Right forelimb (tissue), 1 donor: ENCODE results near the gene CAMSAP1.
"Not testable (repeated sequence)": the region's sequence is repeated elsewhere in the genome, so short reads cannot be mapped to it uniquely, and the experiment has no call there.

Source experiments
- DNase-seq: peaks from one replicate; pipeline ENCODE4 v3.0.0-alpha.2; 2018

Gene CAMSAP1, protein sequence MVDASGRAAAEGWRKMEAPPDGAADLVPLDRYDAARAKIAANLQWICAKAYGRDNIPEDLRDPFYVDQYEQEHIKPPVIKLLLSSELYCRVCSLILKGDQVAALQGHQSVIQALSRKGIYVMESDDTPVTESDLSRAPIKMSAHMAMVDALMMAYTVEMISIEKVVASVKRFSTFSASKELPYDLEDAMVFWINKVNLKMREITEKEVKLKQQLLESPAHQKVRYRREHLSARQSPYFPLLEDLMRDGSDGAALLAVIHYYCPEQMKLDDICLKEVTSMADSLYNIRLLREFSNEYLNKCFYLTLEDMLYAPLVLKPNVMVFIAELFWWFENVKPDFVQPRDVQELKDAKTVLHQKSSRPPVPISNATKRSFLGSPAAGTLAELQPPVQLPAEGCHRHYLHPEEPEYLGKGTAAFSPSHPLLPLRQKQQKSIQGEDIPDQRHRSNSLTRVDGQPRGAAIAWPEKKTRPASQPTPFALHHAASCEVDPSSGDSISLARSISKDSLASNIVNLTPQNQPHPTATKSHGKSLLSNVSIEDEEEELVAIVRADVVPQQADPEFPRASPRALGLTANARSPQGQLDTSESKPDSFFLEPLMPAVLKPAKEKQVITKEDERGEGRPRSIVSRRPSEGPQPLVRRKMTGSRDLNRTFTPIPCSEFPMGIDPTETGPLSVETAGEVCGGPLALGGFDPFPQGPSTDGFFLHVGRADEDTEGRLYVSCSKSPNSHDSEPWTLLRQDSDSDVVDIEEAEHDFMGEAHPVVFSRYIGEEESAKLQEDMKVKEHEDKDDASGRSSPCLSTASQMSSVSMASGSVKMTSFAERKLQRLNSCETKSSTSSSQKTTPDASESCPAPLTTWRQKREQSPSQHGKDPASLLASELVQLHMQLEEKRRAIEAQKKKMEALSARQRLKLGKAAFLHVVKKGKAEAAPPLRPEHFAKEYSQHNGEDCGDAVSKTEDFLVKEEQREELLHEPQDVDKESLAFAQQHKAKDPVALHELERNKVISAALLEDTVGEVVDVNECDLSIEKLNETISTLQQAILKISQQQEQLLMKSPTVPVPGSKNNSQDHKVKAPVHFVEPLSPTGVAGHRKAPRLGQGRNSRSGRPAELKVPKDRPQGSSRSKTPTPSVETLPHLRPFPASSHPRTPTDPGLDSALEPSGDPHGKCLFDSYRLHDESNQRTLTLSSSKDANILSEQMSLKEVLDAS (N-terminal part only)

DNA sequence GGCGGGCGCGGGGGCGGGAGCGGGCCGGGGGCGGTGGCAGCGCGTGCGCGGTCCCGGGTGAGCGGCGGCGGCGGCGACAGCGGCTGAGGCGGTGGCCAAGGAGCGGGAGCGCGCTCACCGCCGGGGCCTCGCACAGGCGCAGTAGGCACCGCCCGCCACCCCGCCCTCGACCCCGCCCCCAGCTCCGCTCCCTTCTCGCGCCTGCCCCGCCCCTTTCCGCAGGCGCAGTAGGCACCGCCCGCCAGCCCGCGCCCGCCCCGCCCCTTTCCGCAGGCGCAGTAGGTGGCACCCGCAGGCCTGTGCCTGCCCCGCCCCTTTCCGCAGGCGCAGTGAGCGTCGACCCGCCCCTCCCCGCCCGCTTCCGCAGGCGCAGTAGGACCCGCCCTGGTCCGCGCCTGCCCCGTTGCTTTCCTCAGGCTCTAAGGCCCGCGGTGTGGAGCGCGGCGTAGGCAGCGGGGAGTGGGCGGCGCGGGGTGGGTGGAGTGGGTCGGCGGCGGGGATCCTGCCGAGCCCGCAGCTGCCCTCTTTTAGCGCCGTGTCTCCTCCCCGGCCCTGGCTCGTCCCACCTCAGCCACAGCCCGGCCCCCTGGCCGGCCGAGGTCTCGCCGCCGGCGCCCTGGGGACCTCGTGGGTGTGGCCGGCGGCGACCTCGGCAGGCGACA, at the start of gene CAMSAP1:
CAMSAP1 (minus strand) TSS at position 116 of the 662 bp plus-strand sequence. CDS start 387 bp downstream, outside the sequence.
- DNase-seq, result peak; percentile 99

- DNase-seq, result no peak
Measured at GRCh38 chr9:135956802-135957174, 49.4 kb upstream of the CAMSAP1 start.

GRCh38 chr9:135955934-135956801, 48.8 kb upstream of the CAMSAP1 start:
- DNase-seq, result no peak

- DNase-seq, result no peak
Measured at GRCh38 chr9:135952664-135953206, 45.4 kb upstream of the CAMSAP1 start.

GRCh38 chr9:135951889-135952663, 44.7 kb upstream of the CAMSAP1 start:
- DNase-seq, result no peak

DNA sequence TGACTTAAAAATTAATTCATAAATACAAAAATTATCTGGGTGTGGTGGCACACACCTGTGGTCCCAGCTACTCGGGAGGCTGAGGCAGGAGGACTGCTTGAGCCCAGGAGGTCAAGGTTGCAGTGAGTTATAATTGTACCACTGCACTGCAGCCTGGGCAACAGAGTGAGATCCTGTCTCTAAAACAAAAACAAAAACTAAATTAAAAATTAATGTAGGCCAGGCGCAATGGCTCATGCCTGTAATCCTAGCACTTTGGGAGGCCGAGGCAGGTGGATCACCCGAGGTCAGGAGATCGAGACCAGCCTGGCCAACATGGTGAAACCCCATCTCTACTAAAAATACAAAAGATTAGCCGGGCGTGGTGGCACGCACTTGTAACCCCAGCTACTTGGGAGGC, 44.0 kb upstream of the CAMSAP1 start:
- not testable (repeated sequence) for DNase-seq

GRCh38 chr9:135950841-135951240, 43.5 kb upstream of the CAMSAP1 start:
- not testable (repeated sequence) for DNase-seq

DNA sequence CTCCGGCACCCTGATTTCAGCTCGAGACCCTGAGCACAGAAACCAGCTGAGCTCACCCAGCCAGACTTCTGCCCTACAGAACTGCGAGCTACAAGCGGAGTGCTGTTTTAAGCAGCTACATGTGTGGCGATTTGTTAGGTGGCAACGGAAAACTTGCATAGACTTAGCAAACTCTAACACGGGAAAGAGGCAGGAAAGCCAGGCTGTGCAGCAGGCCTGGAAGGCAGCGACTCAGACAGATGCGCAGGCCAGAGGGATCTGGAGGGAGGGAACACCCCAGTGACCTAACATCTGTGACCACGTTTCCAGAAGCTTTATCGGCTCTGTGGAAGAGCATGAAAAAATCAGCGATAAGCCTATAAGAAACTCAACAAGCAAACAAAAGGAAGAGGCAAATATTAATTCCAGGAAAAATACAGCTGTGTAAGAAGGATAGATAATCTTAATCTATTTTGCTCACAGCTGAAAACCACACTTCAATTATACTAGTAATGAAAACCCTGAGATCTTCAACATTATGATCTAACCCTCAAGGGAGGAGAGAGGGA, 42.9 kb upstream of the CAMSAP1 start:
- DNase-seq, result no peak

- DNase-seq, result no peak
Measured at GRCh38 chr9:135949501-135950134, 42.3 kb upstream of the CAMSAP1 start.

DNA sequence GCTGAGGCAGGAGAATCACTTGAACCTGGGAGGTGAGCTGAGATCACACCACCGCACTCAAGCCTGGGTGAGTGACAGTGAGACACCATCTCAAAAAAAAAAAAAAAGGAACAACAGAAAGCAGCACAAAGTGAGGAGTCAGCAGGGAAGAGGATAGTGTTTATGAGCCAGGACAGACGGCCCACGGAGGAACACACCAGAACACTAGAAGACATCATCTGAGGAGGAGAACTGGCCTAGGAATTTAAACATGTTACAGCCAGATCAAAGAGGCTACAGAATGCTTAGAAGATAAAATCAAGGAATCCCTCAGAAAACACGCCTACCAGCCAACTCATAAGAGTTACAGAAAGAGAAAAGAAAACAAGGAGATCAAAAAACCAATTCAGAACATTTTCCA, 41.6 kb upstream of the CAMSAP1 start:
- no peak for DNase-seq

- DNase-seq, result no peak
Measured at GRCh38 chr9:135948446-135948845, 41.1 kb upstream of the CAMSAP1 start.

DNA sequence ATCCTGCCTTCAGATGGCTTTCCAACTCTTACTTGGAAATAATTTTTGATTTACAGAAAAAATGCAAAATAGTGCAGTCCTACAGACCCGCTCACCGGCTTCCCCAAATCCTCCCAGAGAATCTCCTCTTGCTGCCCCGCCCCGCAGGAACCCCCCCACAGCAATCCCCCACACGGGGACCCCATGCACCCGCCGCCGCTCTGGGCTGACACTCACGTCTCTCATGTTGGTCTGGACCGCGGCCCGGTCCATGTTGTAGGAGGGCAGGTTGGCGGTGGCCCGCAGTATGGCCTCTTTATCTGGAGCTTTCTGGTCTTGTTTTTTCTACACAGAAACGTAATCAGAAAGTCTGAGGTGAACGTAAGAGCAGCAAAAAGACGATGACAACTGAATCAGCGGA, 40.2 kb upstream of the CAMSAP1 start:
- no peak for DNase-seq

DNA sequence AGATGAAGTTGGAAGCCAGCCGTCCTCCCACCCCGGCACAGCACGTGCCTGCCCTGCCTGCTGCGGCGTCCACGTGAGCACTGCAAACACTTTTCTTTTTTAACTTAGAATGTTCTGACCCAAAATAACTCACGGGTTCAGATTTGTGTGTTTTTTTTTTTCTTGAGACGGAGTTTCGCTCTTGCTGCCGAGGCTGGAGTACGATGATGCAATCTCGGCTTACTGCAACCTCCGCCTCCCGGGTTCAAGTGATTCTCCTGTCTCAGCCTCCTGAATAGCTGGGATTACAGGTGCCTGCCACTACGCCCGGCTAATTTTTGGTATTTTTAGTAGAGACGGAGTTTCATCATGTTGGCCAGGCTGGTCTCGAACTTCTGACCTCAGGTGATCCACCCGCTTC, 39.8 kb upstream of the CAMSAP1 start:
- not testable (repeated sequence) for DNase-seq

DNA sequence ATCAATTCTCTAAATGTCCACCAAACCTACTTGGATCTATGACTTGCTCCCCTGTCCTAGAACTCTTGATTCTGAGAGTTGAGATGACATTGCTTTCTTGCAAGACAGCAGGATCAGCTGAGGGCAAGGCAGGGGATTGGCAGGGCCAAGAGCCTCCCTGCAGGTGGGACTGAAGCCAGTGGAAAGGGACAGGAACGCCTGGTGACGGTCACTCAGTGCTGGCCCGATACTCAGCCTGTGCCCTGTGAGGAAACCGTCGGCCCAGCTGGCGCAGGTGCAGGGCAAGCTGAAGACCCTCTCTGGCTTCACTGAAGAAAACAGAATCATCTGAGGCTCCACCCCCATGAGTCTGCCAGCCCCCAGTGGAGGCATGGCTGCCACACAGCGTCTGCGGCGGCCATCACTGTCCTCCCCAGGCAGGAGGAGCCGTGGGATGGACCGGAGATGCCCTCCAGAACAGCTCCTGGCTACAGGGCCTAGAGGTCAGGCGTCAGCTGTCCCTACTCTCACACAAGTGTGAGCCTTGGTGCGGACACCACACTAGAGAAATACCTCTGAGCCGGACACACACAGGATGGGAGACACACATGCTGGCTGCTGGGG, 39.1 kb upstream of the CAMSAP1 start:
- no peak for DNase-seq

GRCh38 chr9:135945969-135946368, 38.6 kb upstream of the CAMSAP1 start:
- no peak for DNase-seq

- no peak for DNase-seq
Measured at GRCh38 chr9:135944444-135945252, 37.3 kb upstream of the CAMSAP1 start.

DNA sequence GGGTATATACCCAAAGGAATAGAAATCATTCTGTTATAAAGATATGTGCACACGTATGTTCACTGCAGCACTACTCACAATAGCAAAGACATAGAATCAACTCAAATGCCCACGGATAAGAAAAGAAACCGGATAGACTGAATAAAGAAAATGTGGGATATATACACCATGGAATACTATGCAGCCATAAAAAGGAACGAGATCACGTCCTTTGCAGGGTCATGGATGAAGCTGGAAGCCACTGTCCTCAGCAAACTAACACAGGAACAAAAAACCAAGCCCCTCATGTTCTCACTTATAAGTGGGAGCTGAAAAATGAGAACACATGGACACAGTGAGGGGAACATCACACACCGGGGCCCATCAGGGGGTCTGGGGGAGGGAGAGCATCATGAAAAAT, 36.3 kb upstream of the CAMSAP1 start:
- DNase-seq, result not testable (repeated sequence)

DNA sequence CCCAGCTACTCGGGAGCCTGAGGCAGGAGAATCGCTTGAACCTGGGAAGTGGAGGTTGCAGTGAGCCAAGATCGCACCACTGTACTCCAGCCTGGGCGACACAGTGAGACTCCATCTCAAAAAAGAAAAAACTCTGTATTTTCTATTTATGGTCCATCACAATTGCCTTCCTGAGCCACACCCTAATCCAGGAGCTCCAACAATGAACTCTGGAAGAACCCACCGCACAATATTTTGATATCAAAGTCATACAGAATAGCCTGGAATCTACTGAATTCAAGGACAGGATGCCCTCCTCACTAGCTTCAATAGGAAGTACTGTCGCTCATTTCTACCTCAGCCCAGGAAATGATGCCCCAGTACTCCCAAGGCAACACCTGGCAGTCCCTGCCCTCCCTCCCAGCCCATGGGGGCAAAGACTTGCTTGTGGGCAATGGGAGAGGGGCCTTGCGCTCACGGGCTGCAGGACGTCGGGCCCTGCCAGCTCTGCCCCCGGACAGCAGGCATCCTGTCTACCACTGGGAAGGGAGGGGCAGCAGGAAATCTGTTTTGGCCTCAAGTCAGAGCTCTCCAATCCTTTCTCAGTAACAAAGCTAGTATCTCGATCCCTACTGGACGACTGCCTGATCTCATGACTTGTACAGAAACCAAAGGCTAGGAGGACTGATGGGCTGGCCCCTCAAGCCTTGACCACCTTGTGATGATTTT, 34.1 kb upstream of the CAMSAP1 start:
- no peak for DNase-seq
